Vein endothelial cell (primary cell): ENCODE results near the gene CREG2. TPM values are rescaled to one million over a fixed set of nuclear protein-coding genes. Genes with fewer than 3 reads are reported as not detected.

Experiments
- small RNA-seq: library from RNA; depleted of rRNA; stranded (forward); fragments of <200 nt; gene quantifications from one replicate; pipeline ENCODE3, GENCODE V24; 2012
- total RNA-seq: library from RNA; depleted of rRNA; stranded (reverse); fragments of >200 nt; gene quantifications from 2 replicates; pipeline ENCODE4 v1.2.3, GENCODE V29; 2012

CREG2 gene
- total RNA-seq = 2.3 and 8.6 TPM in 2 replicates

GRCh38 chr2:101387151-101387834 lies at the start of gene CREG2:
TSS of gene CREG2 (minus strand) at chr2:101387503. CDS start at chr2:101387457, 46 bp downstream.

DNA sequence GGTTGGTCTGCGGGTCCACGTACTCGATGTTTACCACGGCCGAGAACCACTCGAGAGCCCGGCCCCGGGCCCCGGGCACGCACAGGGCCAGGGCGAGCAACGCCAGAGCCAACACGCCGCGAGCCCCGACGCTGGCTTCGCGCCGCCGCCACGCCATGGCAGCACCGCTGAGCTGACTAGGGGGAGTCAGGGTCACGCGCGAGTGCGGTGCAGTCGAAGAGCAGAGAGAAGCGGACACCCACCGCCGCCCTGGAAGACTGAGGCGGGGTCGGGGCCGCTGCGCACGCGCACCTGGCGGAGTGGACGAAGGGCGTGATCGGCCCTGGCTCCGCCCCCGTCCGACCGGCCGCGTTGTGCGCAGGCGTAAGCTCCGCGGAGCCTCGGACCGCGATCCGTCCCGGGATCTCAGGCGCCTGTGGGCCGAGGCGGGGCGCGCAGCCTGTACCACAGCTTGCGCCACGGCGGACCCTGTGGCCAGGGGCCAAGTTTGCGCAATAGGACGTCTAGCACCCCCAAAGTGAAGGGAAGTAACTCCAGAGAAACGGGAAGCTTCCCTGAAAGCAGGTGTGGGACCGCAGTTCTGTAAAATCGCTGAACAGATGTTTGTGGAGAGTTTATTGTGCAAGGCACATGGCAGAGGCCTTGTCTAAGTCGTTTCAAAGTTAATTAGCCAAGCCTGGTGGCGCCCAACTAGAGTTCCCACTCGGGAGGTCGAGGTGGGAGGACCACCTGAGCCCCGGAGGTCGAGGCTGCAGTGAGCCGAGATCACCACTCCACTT lies 78.7 kb downstream of the CREG2 start, which contains the start of gene RNF149:
TSS of gene RNF149 (minus strand) at position 270 of the 779 bp plus-strand sequence. CDS start at position 157, 113 bp downstream.

Small RNA genes lying within 50 kb of the gene (small RNA-seq; reads per million reads assigned to genes)
- 0.16 reads per million for gene MIR5696

Other genes starting within 250 kb of the CREG2 start
- gene TBC1D8, start 236.1 kb downstream of the CREG2 start, total RNA-seq = 67.0 and 90.2 TPM in 2 replicates
- 59.4 and 65.3 TPM in 2 replicates for gene CNOT11, start 134.6 kb downstream of the CREG2 start, total RNA-seq
- 53.6 and 83.2 TPM in 2 replicates for gene RNF149, start 78.8 kb downstream of the CREG2 start, total RNA-seq
- gene RFX8, start 87.6 kb upstream of the CREG2 start, total RNA-seq = 0.33 and 0.57 TPM in 2 replicates